Endothelial cell of umbilical vein (primary cell): ENCODE results near the gene TNN. TPM values are rescaled to one million over a fixed set of nuclear protein-coding genes. Genes with fewer than 3 reads are reported as not detected.

Experiments
- BruUV-seq: library from RNA; stranded (reverse); fragments of 400-500 nt; replicated peaks from 2 replicates; lab custom pipeline; 2021; lab: Mats Ljungman, UMichigan
- CTCF ChIA-PET: fragments of 300-600, 350-600 bp; sonication (Branson Sonifier 250); formaldehyde crosslinking; loops from one replicate; lab custom pipeline; 2021; ENCODE audit warnings: antibody characterized with exemption, inconsistent platforms; lab: Charles Lee
- POLR2A ChIA-PET: fragments of 300-600, 350-600 bp; sonication (Branson Sonifier 250); formaldehyde crosslinking; loops from one replicate; lab custom pipeline; 2021; ENCODE audit warnings: antibody characterized with exemption, inconsistent platforms; lab: Charles Lee
- DNase-seq: peaks from one replicate; pipeline ENCODE4 v3.0.0-alpha.2; 2011; ENCODE audit warnings: low read depth, low spot score
- FAIRE-seq: peaks from 2 replicates; lab custom pipeline; 2011; peaks lifted over from hg19 to GRCh38; lab: Jason Lieb, UNC
- H2AFZ ChIP-seq: 2 replicates; pipeline ENCODE4 v1.6.0; 2012; ENCODE audit warnings: low read depth, low read length, control low read depth, inconsistent platforms
- H3K27ac ChIP-seq: 2 replicates; pipeline ENCODE4 v1.5.1; 2011; ENCODE audit warnings: low read depth, mild to moderate bottlenecking, control low read depth, low read length, moderate library complexity; ENCODE audit not compliant: insufficient read depth
- H3K27me3 ChIP-seq, 2 experiments: 2 replicates each; pipeline versions ENCODE4 v1.6.0 to v1.6.1; 2011; ENCODE audit warnings: low read length in 2 of 2, mixed read lengths in 1 of 2; ENCODE audit not compliant: control insufficient read depth in 2 of 2, insufficient read depth in 2 of 2
- H3K36me3 ChIP-seq, 2 experiments: 2 replicates in 1 of 2; 3 replicates in 1 of 2; pipeline ENCODE4 v1.5.1; 2011; ENCODE audit warnings: low read length in 2 of 2, mild to moderate bottlenecking in 1 of 2, moderate library complexity in 1 of 2; ENCODE audit not compliant: control insufficient read depth in 2 of 2, insufficient read depth in 2 of 2; ENCODE audit errors: extremely low read depth in 1 of 2
- H3K4me1 ChIP-seq: 3 replicates; pipeline ENCODE4 v1.5.1; 2011; ENCODE audit warnings: mild to moderate bottlenecking, low read length; ENCODE audit not compliant: control insufficient read depth, insufficient read depth; ENCODE audit errors: extremely low read depth
- H3K4me2 ChIP-seq: 2 replicates; pipeline ENCODE4 v1.6.1; 2011; ENCODE audit warnings: low read length, control low read depth, mixed read lengths; ENCODE audit not compliant: insufficient read depth
- H3K4me3 ChIP-seq, 3 experiments: fragments of 200-600 bp in 1 of 3; sonication (generic), shearing (Covaris generic) in 1 of 3; replicated peaks in 1 of 3; 2 replicates each; pipeline ENCODE4 v1.5.1; 2011 to 2016; ENCODE audit warnings: control low read depth in 3 of 3, low read length in 3 of 3, mild to moderate bottlenecking in 2 of 3, inconsistent platforms in 1 of 3, low read depth in 1 of 3, moderate library complexity in 1 of 3; ENCODE audit not compliant: insufficient read depth in 1 of 3
- H3K79me2 ChIP-seq: 2 replicates; pipeline ENCODE4 v1.6.0; 2012; ENCODE audit warnings: low read length, inconsistent platforms; ENCODE audit not compliant: control insufficient read depth, insufficient read depth
- H3K9ac ChIP-seq: replicated peaks from 2 replicates; pipeline ENCODE3; 2011; ENCODE audit warnings: low read length, control low read depth; ENCODE audit not compliant: insufficient read depth; ENCODE audit errors: extremely low read depth
- H3K9me1 ChIP-seq: replicated peaks from 3 replicates; pipeline ENCODE4 v1.6.0; 2011; ENCODE audit warnings: mild to moderate bottlenecking, low read length; ENCODE audit not compliant: control insufficient read depth, insufficient read depth; ENCODE audit errors: extremely low read depth
- H3K9me3 ChIP-seq: replicated peaks from 2 replicates; pipeline ENCODE4 v1.5.1; 2012; ENCODE audit warnings: low read length, inconsistent platforms; ENCODE audit not compliant: control insufficient read depth, insufficient read depth
- H4K20me1 ChIP-seq: replicated peaks from 2 replicates; pipeline ENCODE3; 2011; ENCODE audit warnings: mild to moderate bottlenecking, low read length; ENCODE audit not compliant: control insufficient read depth, insufficient read depth; ENCODE audit errors: extremely low read depth
- EZH2 ChIP-seq: IDR thresholded peaks from 2 replicates; pipeline ENCODE4 v1.6.1; 2012; ENCODE audit warnings: borderline replicate concordance, low read depth, mild to moderate bottlenecking, moderate library complexity, low read length, inconsistent platforms; ENCODE audit not compliant: severe bottlenecking
- FOS ChIP-seq: IDR thresholded peaks from 2 replicates; pipeline ENCODE4 v1.6.1; 2011; ENCODE audit warnings: mild to moderate bottlenecking, low read length, moderate library complexity, borderline replicate concordance; ENCODE audit not compliant: insufficient read depth
- GATA2 ChIP-seq: IDR thresholded peaks from 2 replicates; pipeline ENCODE4 v1.7.0; 2011; ENCODE audit warnings: low read depth, mild to moderate bottlenecking, moderate library complexity, mixed read lengths, low read length; ENCODE audit not compliant: insufficient read length, insufficient read depth
- JUN ChIP-seq: IDR thresholded peaks from 2 replicates; pipeline ENCODE4 v1.6.1; 2011; ENCODE audit warnings: borderline replicate concordance, low read depth; ENCODE audit not compliant: insufficient read length, insufficient read depth
- MYC ChIP-seq: IDR thresholded peaks from one replicate; pipeline ENCODE4 v1.6.1; 2011; ENCODE audit warnings: mild to moderate bottlenecking, low read depth, low read length
- POLR2A ChIP-seq: IDR thresholded peaks from 2 replicates; pipeline ENCODE4 v1.6.1; 2012; ENCODE audit warnings: low read depth, mild to moderate bottlenecking, control low read depth, low read length
- POLR2AphosphoS5 ChIP-seq: IDR thresholded peaks from 2 replicates; pipeline ENCODE4 v1.6.1; 2012; ENCODE audit warnings: low read depth, mild to moderate bottlenecking, control low read depth, low read length, moderate library complexity; ENCODE audit not compliant: insufficient read depth
- dilution Hi-C: fragments of 300-500 bp; cut with MboI; formaldehyde crosslinking; loops from one replicate; pipeline ENCODE4 v1.15.0; 2019; ENCODE audit warnings: low sequenced_read_pairs; ENCODE audit not compliant: extremely low pct_ligation_motif_present
- intact Hi-C: fragments of 100-400 bp; cut with micrococcal nuclease; formaldehyde crosslinking; loops from one replicate; pipeline ENCODE4 v1.10.0; 2022
- polyA plus RNA-seq, 4 experiments: library from polyadenylated mRNA; depleted of rRNA in 3 of 4; stranded (reverse) in 3 of 4; unstranded in 1 of 4; fragments of >200 nt; gene quantifications; 2 replicates each; pipeline versions ENCODE4 v1.2.1 to v1.2.3, GENCODE V29; 2011 to 2012; ENCODE audit warnings: missing spikeins in 1 of 4
- total RNA-seq: library from RNA; stranded (reverse); gene quantifications from 2 replicates; pipeline ENCODE4 v1.2.3, GENCODE V29; 2021
- TF ChIP-seq, protein P1 (sequence below), 2 donors: IDR thresholded peaks; 1 replicate in 1 of 2; 2 replicates in 1 of 2; pipeline ENCODE4 v1.5.1; 2011; ENCODE audit warnings: low read length in 2 of 2, mild to moderate bottlenecking in 2 of 2, moderate library complexity in 2 of 2, control low read depth in 1 of 2, inconsistent platforms in 1 of 2, low read depth in 1 of 2; ENCODE audit not compliant: insufficient read depth in 1 of 2; ENCODE audit errors: extremely low read depth in 1 of 2
- TF ChIP-seq, protein P2 (sequence below): IDR thresholded peaks from 2 replicates; pipeline ENCODE4 v1.6.1; 2011; ENCODE audit not compliant: insufficient read depth, insufficient read length

The TNN gene
- total and polyA plus RNA-seq, 2 donors (not counting 3 experiments of a cell fraction or from before 2014, with no cell fraction given): not detected

DNA sequence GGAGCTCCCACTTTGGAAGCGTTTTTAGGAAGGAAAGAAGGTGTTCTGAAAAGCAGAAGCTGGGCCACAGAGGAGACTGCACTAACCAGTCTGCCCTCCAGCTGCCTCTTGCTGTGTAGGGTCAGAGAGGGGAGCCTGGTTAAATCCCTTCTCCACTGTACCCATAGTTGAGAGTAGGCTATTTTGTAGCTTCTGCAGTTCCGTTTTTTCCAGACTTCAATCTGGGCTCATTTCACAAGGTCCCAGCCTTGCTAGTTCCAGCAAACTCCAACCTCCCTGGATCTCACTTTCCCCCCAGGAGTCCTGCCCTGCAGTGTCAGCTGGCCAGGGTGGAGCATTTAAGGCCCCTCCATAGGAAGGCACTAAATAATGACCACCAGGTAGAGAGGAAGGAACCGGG is 11.0 kb downstream of the TNN start:
- CTCF ChIA-PET: interaction anchor here (1.0 kb wide), 1 partner anchor 47 kb away, joined by 3 read pairs; no protein-coding TSS in a partner anchor
- no peak overlapping the region for H3K4me3 ChIP-seq
- H4K20me1 ChIP-seq: no peaks in the 10 kb centered on the region
- intact Hi-C loops: no loop called here
- H3K79me2 ChIP-seq: no peaks in the 10 kb centered on the region
- H3K36me3 ChIP-seq: no peaks in the 10 kb centered on the region
- POLR2A ChIA-PET: no interaction called here
- no peak for DNase-seq
- no peak for FAIRE-seq
- no peak overlapping the region for H3K27ac ChIP-seq
- dilution Hi-C loops: no loop called here
- no peak overlapping the region for H2AFZ ChIP-seq
- no peaks in the 10 kb centered on the region for H3K4me1 ChIP-seq
- no TSS peak for BruUV-seq
- H3K9me3 ChIP-seq: no peaks in the 10 kb centered on the region
- no peak for TF ChIP-seq EZH2
- TF ChIP-seq POLR2AphosphoS5: no peak
- TF ChIP-seq FOS: no peak
- no peak for TF ChIP-seq POLR2A
- no peak for TF ChIP-seq MYC
- TF ChIP-seq, protein P1, sequence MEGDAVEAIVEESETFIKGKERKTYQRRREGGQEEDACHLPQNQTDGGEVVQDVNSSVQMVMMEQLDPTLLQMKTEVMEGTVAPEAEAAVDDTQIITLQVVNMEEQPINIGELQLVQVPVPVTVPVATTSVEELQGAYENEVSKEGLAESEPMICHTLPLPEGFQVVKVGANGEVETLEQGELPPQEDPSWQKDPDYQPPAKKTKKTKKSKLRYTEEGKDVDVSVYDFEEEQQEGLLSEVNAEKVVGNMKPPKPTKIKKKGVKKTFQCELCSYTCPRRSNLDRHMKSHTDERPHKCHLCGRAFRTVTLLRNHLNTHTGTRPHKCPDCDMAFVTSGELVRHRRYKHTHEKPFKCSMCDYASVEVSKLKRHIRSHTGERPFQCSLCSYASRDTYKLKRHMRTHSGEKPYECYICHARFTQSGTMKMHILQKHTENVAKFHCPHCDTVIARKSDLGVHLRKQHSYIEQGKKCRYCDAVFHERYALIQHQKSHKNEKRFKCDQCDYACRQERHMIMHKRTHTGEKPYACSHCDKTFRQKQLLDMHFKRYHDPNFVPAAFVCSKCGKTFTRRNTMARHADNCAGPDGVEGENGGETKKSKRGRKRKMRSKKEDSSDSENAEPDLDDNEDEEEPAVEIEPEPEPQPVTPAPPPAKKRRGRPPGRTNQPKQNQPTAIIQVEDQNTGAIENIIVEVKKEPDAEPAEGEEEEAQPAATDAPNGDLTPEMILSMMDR (IDR thresholded peaks at IDR 0.05; ENCODE audit: extremely low read depth in 1 of 2, insufficient read depth in 1 of 2, low read depth in 1 of 2, low read length in 2 of 2): no peak
- no peak for TF ChIP-seq GATA2
- no peak for TF ChIP-seq JUN
- TF ChIP-seq, protein P2, sequence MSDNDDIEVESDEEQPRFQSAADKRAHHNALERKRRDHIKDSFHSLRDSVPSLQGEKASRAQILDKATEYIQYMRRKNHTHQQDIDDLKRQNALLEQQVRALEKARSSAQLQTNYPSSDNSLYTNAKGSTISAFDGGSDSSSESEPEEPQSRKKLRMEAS: no peak
- H3K9ac ChIP-seq: no peak overlapping the region
- H3K4me2 ChIP-seq: no peak overlapping the region
- no peaks in the 10 kb centered on the region for H3K27me3 ChIP-seq
- no peaks in the 10 kb centered on the region for H3K9me1 ChIP-seq
